Karpas-422 (cell line): ENCODE measurements around the gene HK1. TPM values are rescaled to one million over a fixed set of nuclear protein-coding genes. Genes with fewer than 3 reads are reported as not detected.

Source experiments
- DNase-seq: peaks from one replicate; pipeline ENCODE4 v3.0.0-alpha.2; 2015
- H2AFZ ChIP-seq: fragments of 200-600 bp; sonication (generic); 2 replicates; pipeline ENCODE4 v1.6.1; 2014; ENCODE audit warnings: antibody characterized with exemption, low read length, mixed read lengths
- H3K27ac ChIP-seq: fragments of 200-600 bp; sonication (generic); 2 replicates; pipeline ENCODE4 v1.5.1; 2014; ENCODE audit warnings: mild to moderate bottlenecking, low read length, moderate library complexity
- H3K27me3 ChIP-seq: fragments of 200-600 bp; sonication (generic); 2 replicates; pipeline ENCODE4 v1.6.1; 2014; ENCODE audit warnings: low read length, mixed read lengths
- H3K36me3 ChIP-seq: fragments of 200-600 bp; sonication (generic); 2 replicates; pipeline ENCODE4 v1.6.1; 2014; ENCODE audit warnings: low read length, mixed read lengths; ENCODE audit not compliant: insufficient read depth
- H3K4me1 ChIP-seq: fragments of 200-600 bp; sonication (generic); 2 replicates; pipeline ENCODE4 v1.6.1; 2014; ENCODE audit warnings: mild to moderate bottlenecking, low read length, mixed read lengths
- H3K4me2 ChIP-seq: fragments of 200-600 bp; sonication (generic); 2 replicates; pipeline ENCODE4 v1.6.1; 2014; ENCODE audit warnings: low read length, low read depth, mild to moderate bottlenecking; ENCODE audit not compliant: poor library complexity, severe bottlenecking
- H3K4me3 ChIP-seq: fragments of 200-600 bp; sonication (generic); 2 replicates; pipeline ENCODE4 v1.5.1; 2014; ENCODE audit warnings: mild to moderate bottlenecking, antibody characterized with exemption, low read length, mixed read lengths
- H3K79me2 ChIP-seq: fragments of 200-600 bp; sonication (generic); 2 replicates; pipeline ENCODE4 v1.6.1; 2014; ENCODE audit warnings: mild to moderate bottlenecking, low read length, mixed read lengths
- H3K9ac ChIP-seq: fragments of 200-600 bp; sonication (generic); 2 replicates; pipeline ENCODE4 v1.6.0; 2014; ENCODE audit warnings: low read length
- H3K9me2 ChIP-seq: fragments of 200-600 bp; sonication (generic), shearing (Covaris generic); replicated peaks from 2 replicates; pipeline ENCODE4 v1.6.0; 2014; ENCODE audit warnings: mild to moderate bottlenecking, low read length, moderate library complexity; ENCODE audit not compliant: insufficient read depth
- H3K9me3 ChIP-seq: fragments of 300-700, 200-600 bp; sonication (generic); 2 replicates; pipeline ENCODE4 v1.6.1; 2014; ENCODE audit warnings: low read length, mixed read lengths
- H4K20me1 ChIP-seq: fragments of 200-600 bp; sonication (generic); 2 replicates; pipeline ENCODE4 v1.6.1; 2014; ENCODE audit warnings: mild to moderate bottlenecking, antibody characterized with exemption, low read length, low read depth; ENCODE audit not compliant: insufficient read depth
- total RNA-seq: library from RNA; depleted of rRNA; stranded (reverse); fragments of >200 nt; shearing (Covaris generic); gene quantifications from 2 replicates; pipeline ENCODE4 v1.2.3, GENCODE V29; 2014; ENCODE audit warnings: low replicate concordance

The HK1 gene
- total RNA-seq, 1 experiment from 2014 or later = 54.6 TPM

DNA sequence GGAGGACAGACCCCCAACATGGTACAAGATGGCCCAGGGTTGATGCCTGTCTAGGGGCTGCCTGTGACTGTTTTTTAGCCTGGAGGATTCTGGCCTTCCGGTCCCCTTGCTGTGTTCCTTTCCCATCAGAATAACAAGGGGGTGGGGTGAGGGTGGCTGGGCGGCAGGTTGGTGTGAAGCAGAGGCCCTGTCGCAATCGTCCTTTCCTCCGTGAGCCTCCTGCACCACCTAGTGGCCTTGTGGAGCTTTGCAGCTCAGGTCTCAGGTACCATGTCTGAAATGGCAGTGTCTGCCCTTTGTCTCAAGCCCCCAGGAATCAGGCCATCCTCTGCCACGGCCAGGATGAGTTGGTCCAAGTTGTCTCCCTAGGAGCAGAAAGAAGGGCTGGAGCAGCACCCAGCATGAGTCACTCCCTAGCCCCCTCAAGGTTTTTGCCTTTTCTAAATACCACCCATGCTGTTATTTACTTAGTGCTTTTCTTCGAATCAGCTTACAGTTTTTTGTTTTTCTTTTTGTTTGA, 114.2 kb downstream of the HK1 start:
- Histone ChIP-seq H3K9me2 (no peaks in the 10 kb centered on the region), H3K27me3 (no peaks in the 10 kb centered on the region), H3K4me3 (no peak overlapping the region), H3K36me3 (peaks cover 33% of the 10 kb centered on the region), H3K4me1 (peaks cover 19% of the 10 kb centered on the region), H3K79me2 (no peaks in the 10 kb centered on the region), H3K4me2 (no peak overlapping the region), H2AFZ (no peak overlapping the region), H3K27ac (no peak overlapping the region), H4K20me1 (no peaks in the 10 kb centered on the region; the same call in 1 of the 2 replicates), H3K9me3 (no peaks in the 10 kb centered on the region), H3K9ac (no peak overlapping the region)
- peak; percentile 95 for DNase-seq

DNA sequence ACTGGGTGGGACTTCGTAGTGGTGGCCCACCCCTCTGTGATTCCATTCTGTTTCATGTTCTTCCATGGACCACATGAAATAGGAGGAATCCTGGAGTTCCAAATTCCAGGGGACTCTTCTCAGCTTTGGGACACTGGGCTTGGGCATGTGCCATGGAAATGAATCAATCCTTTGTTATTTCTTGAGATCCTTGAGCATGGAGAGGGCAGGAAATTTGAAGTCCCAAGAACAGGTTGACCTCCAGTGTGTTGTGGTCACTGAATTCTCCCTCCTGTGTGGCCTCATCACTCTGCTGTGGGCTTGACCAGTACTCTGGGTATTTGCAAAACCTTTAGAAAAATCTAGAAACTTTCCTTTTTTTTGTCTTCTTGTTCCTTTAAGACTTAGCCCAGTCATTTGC, 115.7 kb downstream of the HK1 start:
- DNase-seq = no peak
- H3K27ac ChIP-seq = no peak overlapping the region
- no peaks in the 10 kb centered on the region for H3K79me2 ChIP-seq
- no peak overlapping the region for H2AFZ ChIP-seq
- H3K27me3 ChIP-seq = no peaks in the 10 kb centered on the region
- no peak overlapping the region for H3K9ac ChIP-seq
- H3K9me3 ChIP-seq = no peaks in the 10 kb centered on the region
- H3K36me3 ChIP-seq = peaks cover 28% of the 10 kb centered on the region
- peaks cover 19% of the 10 kb centered on the region for H3K4me1 ChIP-seq
- no peak overlapping the region for H3K4me2 ChIP-seq
- no peaks in the 10 kb centered on the region for H3K9me2 ChIP-seq
- no peaks in the 10 kb centered on the region for H4K20me1 ChIP-seq
- no peak overlapping the region for H3K4me3 ChIP-seq

- no peak overlapping the region for H3K9ac ChIP-seq
- DNase-seq = no peak
- H3K4me3 ChIP-seq = no peak overlapping the region
- no peaks in the 10 kb centered on the region for H3K79me2 ChIP-seq
- no peak overlapping the region for H3K4me2 ChIP-seq
- H3K36me3 ChIP-seq = peaks cover 39% of the 10 kb centered on the region
- peaks cover 6% of the 10 kb centered on the region for H3K4me1 ChIP-seq
- H4K20me1 ChIP-seq = no peaks in the 10 kb centered on the region
- H3K9me2 ChIP-seq = no peaks in the 10 kb centered on the region
- H2AFZ ChIP-seq = no peak overlapping the region
- no peak overlapping the region for H3K27ac ChIP-seq
- H3K27me3 ChIP-seq = no peaks in the 10 kb centered on the region
- no peaks in the 10 kb centered on the region for H3K9me3 ChIP-seq
Measured at GRCh38 chr10:69397972-69398371, 119.7 kb downstream of the HK1 start.

DNA sequence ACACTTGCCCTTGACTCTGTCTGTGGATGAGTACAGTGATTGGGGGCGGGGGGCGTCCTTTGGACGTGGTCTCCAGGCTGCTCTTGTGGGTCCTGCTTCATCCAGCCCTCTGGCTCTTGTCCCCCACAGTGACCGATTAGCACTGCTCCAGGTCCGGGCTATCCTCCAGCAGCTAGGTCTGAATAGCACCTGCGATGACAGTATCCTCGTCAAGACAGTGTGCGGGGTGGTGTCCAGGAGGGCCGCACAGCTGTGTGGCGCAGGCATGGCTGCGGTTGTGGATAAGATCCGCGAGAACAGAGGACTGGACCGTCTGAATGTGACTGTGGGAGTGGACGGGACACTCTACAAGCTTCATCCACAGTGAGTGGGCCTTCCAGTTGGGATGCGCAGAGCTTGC, 120.2 kb downstream of the HK1 start:
- Histone ChIP-seq H3K9me2 (no peaks in the 10 kb centered on the region), H3K4me1 (peaks cover 11% of the 10 kb centered on the region), H3K27ac (no peak overlapping the region), H3K9me3 (no peaks in the 10 kb centered on the region), H3K79me2 (no peaks in the 10 kb centered on the region), H3K27me3 (no peaks in the 10 kb centered on the region), H2AFZ (no peak overlapping the region), H3K4me2 (no peak overlapping the region), H3K4me3 (no peak overlapping the region), H4K20me1 (no peaks in the 10 kb centered on the region), H3K9ac (no peak overlapping the region), H3K36me3 (peaks cover 39% of the 10 kb centered on the region)
- DNase-seq = no peak

DNA sequence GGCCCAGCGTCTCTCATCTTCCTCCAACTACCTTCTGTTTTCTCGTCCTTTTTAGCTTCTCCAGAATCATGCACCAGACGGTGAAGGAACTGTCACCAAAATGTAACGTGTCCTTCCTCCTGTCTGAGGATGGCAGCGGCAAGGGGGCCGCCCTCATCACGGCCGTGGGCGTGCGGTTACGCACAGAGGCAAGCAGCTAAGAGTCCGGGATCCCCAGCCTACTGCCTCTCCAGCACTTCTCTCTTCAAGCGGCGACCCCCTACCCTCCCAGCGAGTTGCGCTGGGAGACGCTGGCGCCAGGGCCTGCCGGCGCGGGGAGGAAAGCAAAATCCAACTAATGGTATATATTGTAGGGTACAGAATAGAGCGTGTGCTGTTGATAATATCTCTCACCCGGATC, 122.6 kb downstream of the HK1 start:
- Histone ChIP-seq H3K79me2 (no peaks in the 10 kb centered on the region), H3K9ac (no peak overlapping the region), H3K9me3 (no peaks in the 10 kb centered on the region), H3K4me2 (no peak overlapping the region), H3K9me2 (no peaks in the 10 kb centered on the region), H2AFZ (no peak overlapping the region), H3K4me1 (peaks cover 16% of the 10 kb centered on the region), H3K27ac (no peak overlapping the region), H3K4me3 (no peak overlapping the region), H4K20me1 (no peaks in the 10 kb centered on the region), H3K36me3 (peaks cover 28% of the 10 kb centered on the region), H3K27me3 (no peaks in the 10 kb centered on the region)
- no peak for DNase-seq

DNA sequence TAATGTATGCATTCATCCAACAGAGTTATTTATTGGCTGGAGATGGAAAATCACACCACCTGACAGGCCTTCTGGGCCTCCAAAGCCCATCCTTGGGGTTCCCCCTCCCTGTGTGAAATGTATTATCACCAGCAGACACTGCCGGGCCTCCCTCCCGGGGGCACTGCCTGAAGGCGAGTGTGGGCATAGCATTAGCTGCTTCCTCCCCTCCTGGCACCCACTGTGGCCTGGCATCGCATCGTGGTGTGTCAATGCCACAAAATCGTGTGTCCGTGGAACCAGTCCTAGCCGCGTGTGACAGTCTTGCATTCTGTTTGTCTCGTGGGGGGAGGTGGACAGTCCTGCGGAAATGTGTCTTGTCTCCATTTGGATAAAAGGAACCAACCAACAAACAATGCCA, 123.1 kb downstream of the HK1 start:
- Histone ChIP-seq H3K9me3 (no peaks in the 10 kb centered on the region), H3K79me2 (no peaks in the 10 kb centered on the region), H3K4me1 (peaks cover 16% of the 10 kb centered on the region), H3K36me3 (peaks cover 28% of the 10 kb centered on the region), H3K4me3 (no peak overlapping the region), H3K9me2 (no peaks in the 10 kb centered on the region), H3K27ac (no peak overlapping the region), H3K4me2 (no peak overlapping the region), H3K9ac (no peak overlapping the region), H3K27me3 (no peaks in the 10 kb centered on the region), H4K20me1 (no peaks in the 10 kb centered on the region), H2AFZ (no peak overlapping the region)
- no peak for DNase-seq

GRCh38 chr10:69402386-69402785, 124.1 kb downstream of the HK1 start:
- Histone ChIP-seq H3K4me2 (no peak overlapping the region), H3K4me1 (peaks cover 18% of the 10 kb centered on the region), H3K36me3 (peaks cover 26% of the 10 kb centered on the region), H4K20me1 (no peaks in the 10 kb centered on the region), H3K27me3 (no peaks in the 10 kb centered on the region), H3K9me3 (no peaks in the 10 kb centered on the region), H3K79me2 (no peaks in the 10 kb centered on the region), H3K9ac (no peak overlapping the region), H3K4me3 (no peak overlapping the region), H3K27ac (no peak overlapping the region), H3K9me2 (no peaks in the 10 kb centered on the region), H2AFZ (no peak overlapping the region)
- no peak for DNase-seq

DNA sequence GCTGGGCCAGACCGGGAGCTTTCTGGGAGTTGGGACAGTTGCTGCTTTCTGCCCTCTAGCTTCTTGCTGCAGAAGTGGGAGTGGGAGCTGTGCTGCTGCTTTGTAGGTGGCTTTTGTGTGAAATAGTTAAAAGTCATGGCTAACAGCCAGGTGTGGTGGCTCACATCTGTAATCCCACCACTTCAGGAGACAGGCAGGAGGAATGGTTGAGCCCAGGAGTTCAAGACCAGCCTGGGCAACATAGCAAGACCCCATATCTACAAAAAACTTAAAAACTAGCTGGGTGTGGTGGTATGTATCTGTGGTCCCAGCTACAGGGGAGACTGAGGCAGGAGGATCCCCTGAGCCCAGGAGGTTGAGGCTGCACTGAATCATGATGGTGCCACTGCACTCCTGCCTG, 124.8 kb downstream of the HK1 start:
- no peak overlapping the region for H3K9ac ChIP-seq
- H3K27ac ChIP-seq = peak overlapping the region; percentile 38
- no peaks in the 10 kb centered on the region for H3K27me3 ChIP-seq

DNA sequence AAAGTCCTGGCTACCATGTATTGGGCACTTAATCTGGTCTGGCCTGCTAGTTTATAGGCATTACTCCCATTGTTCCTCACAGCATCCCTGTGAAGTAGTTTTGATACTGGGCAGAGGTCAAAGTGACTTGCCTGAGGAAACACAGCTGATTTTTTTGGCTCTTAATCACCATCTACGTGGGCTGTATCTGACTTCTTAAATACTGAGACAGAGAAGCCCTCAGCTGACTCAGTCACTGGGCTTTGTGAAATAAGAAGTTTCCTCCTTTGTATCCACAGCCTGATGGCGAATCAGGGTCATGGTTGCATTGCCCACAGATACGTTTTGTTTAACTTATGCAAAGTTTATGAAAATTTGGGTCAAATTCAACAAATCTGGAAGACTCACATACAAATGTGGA, 125.2 kb downstream of the HK1 start:
- peak overlapping the region; percentile 38 for H3K27ac ChIP-seq
- no peak overlapping the region for H3K4me2 ChIP-seq
- DNase-seq = peak; percentile 59
- no peak overlapping the region for H2AFZ ChIP-seq
- no peak overlapping the region for H3K9ac ChIP-seq
- no peak overlapping the region for H3K4me3 ChIP-seq
- no peaks in the 10 kb centered on the region for H3K27me3 ChIP-seq
- H4K20me1 ChIP-seq = no peaks in the 10 kb centered on the region
- H3K9me2 ChIP-seq = no peaks in the 10 kb centered on the region
- H3K36me3 ChIP-seq = peaks cover 19% of the 10 kb centered on the region
- H3K4me1 ChIP-seq = peaks cover 29% of the 10 kb centered on the region
- H3K79me2 ChIP-seq = no peaks in the 10 kb centered on the region
- H3K9me3 ChIP-seq = no peaks in the 10 kb centered on the region

More for the DNA sequence above, 124.8 kb downstream of the HK1 start:
- no peaks in the 10 kb centered on the region for H3K9me2 ChIP-seq
- H3K4me1 ChIP-seq = peaks cover 25% of the 10 kb centered on the region
- no peaks in the 10 kb centered on the region for H3K9me3 ChIP-seq
- no peak for DNase-seq
- no peaks in the 10 kb centered on the region for H4K20me1 ChIP-seq
- H3K79me2 ChIP-seq = no peaks in the 10 kb centered on the region
- no peak overlapping the region for H3K4me3 ChIP-seq
- H3K36me3 ChIP-seq = peaks cover 22% of the 10 kb centered on the region
- H3K4me2 ChIP-seq = no peak overlapping the region
- H2AFZ ChIP-seq = no peak overlapping the region
